ENCODE results near the gene SYDE2.

DNA sequence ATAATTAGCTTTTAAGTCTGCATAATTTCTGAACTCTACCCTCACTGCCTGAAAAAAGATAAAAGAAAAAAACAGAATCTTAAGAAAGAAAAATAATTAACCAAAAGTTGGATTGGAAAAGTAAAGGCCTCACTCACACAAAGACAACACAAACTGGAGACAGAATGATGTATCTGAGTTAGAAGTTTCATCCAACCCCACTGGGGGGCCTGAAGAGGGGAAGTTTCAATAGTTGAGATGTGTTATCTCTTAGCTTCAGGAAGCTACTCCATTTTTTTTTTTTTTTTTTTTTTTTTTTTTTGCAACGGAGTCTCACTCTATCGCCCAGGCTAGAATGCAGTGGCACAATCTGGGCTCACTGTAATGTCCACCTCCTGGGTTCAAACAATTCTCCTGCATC, 19.9 kb downstream of the SYDE2 start:
- TF ChIP-seq POLR2AphosphoS5 (IDR thresholded peaks at IDR 0.05; ENCODE audit: low read depth) (no peak), REST (IDR thresholded peaks at IDR 0.05; ENCODE audit: unreplicated experiment) (no peak), CREB1 (CRISPR knock-in tag; IDR thresholded peaks at IDR 0.05; ENCODE audit: low read depth) (no peak), EZH2 (IDR thresholded peaks at IDR 0.05; ENCODE audit: low read depth, unreplicated experiment) (no peak), STAT1 (IDR thresholded peaks at IDR 0.05; ENCODE audit: unreplicated experiment) (no peak), EZH2phosphoT487 (IDR thresholded peaks at IDR 0.05; ENCODE audit: unreplicated experiment) (no peak), JUNB (IDR thresholded peaks at IDR 0.05; ENCODE audit: unreplicated experiment) (no peak), ETS1 (IDR thresholded peaks at IDR 0.05) (no peak), NANOG (IDR thresholded peaks at IDR 0.05; ENCODE audit: borderline replicate concordance) (no peak), ZNF331 (CRISPR knock-in tag; IDR thresholded peaks at IDR 0.05; ENCODE audit: low read depth) (no peak)
- TF ChIP-seq, protein P1, sequence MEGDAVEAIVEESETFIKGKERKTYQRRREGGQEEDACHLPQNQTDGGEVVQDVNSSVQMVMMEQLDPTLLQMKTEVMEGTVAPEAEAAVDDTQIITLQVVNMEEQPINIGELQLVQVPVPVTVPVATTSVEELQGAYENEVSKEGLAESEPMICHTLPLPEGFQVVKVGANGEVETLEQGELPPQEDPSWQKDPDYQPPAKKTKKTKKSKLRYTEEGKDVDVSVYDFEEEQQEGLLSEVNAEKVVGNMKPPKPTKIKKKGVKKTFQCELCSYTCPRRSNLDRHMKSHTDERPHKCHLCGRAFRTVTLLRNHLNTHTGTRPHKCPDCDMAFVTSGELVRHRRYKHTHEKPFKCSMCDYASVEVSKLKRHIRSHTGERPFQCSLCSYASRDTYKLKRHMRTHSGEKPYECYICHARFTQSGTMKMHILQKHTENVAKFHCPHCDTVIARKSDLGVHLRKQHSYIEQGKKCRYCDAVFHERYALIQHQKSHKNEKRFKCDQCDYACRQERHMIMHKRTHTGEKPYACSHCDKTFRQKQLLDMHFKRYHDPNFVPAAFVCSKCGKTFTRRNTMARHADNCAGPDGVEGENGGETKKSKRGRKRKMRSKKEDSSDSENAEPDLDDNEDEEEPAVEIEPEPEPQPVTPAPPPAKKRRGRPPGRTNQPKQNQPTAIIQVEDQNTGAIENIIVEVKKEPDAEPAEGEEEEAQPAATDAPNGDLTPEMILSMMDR (conservative IDR thresholded peaks at IDR 0.05; ENCODE audit: low read depth in 2 of 2): no peak

Data from GM23338 (cell line).